Kidney (tissue), 14 donors: ENCODE measurements around the gene FBN1. TPM values are rescaled to one million over a fixed set of nuclear protein-coding genes. Genes with fewer than 3 reads are reported as not detected.

Experiments used
- DNase-seq, 5 donors: peaks; one replicate each; pipeline ENCODE4 v3.0.0-alpha.2; 2013 to 2020
- FAIRE-seq: peaks from 2 replicates; lab custom pipeline; 2012; peaks lifted over from hg19 to GRCh38; lab: Jason Lieb, UNC
- H3K27ac ChIP-seq, 2 donors: one replicate each; pipeline ENCODE4 v1.7.0; 2013; ENCODE audit warnings: low read depth in 2 of 2, low read length in 2 of 2, inconsistent platforms in 1 of 2
- H3K27me3 ChIP-seq: one replicate; pipeline ENCODE4 v1.7.1; 2013; ENCODE audit warnings: low read length, inconsistent platforms; ENCODE audit not compliant: control insufficient read depth, insufficient read depth
- H3K36me3 ChIP-seq, 3 donors: one replicate each; pipeline versions ENCODE4 v1.7.0 to v1.7.1; 2013; ENCODE audit warnings: low read length in 3 of 3, control low read depth in 1 of 3, inconsistent platforms in 1 of 3; ENCODE audit not compliant: insufficient read depth in 3 of 3, control insufficient read depth in 2 of 3
- H3K4me1 ChIP-seq, 3 donors: one replicate each; pipeline versions ENCODE4 v1.7.0 to v1.7.1; 2013; ENCODE audit warnings: low read length in 3 of 3, inconsistent platforms in 1 of 3, low read depth in 1 of 3; ENCODE audit not compliant: control insufficient read depth in 2 of 3, insufficient read depth in 2 of 3
- H3K4me3 ChIP-seq, 3 donors: one replicate each; pipeline versions ENCODE4 v1.7.0 to v1.8.1; 2013; ENCODE audit warnings: low read length in 3 of 3, control low read depth in 1 of 3, inconsistent platforms in 1 of 3
- H3K9ac ChIP-seq, 3 donors: one replicate each; pipeline versions ENCODE4 v1.7.0 to v1.7.1; 2013; ENCODE audit warnings: low read length in 3 of 3, control low read depth in 1 of 3, inconsistent platforms in 1 of 3
- H3K9me3 ChIP-seq, 3 donors: one replicate each; pipeline versions ENCODE4 v1.7.0 to v1.7.1; 2013; ENCODE audit warnings: low read length in 3 of 3, control low read depth in 1 of 3, inconsistent platforms in 1 of 3; ENCODE audit not compliant: control insufficient read depth in 2 of 3, insufficient read depth in 1 of 3
- intact Hi-C: fragments of 100-400 bp; cut with DNase I; formaldehyde crosslinking; loops from one replicate; pipeline ENCODE4 v1.11.1; 2022
- polyA plus RNA-seq: library from polyadenylated mRNA; stranded (reverse); fragments of 350-450 nt; fragmentation: Illumina TruSeq; extraction: RNeasy Lipid Tissue Mini Kit (QIAGEN cat#74804); gene quantifications from one replicate; pipeline ENCODE4 v1.2.3, GENCODE V29; 2014; ENCODE audit warnings: low read depth, low replicate concordance; ENCODE audit not compliant: insufficient read depth
- total RNA-seq: library from RNA; stranded (reverse); fragmentation: NEBNext Ultra II Directional; extraction: Animal tissue kit (Norgen Biotek cat#: 25700); gene quantifications from one replicate; pipeline ENCODE4 v1.2.1, GENCODE V29; 2021
- TF ChIP-seq, protein P1 (sequence below): IDR thresholded peaks from 3 replicates; pipeline ENCODE4 v1.5.1; 2012; ENCODE audit warnings: mild to moderate bottlenecking, moderate library complexity, borderline replicate concordance; ENCODE audit not compliant: insufficient read depth; ENCODE audit errors: extremely low read depth
- donor health status: control.
- donor health status: control.
- donor health status: control.
- donor health status: control.
- donor health status: control.
- donor health status: DM: yes; HTN: yes; CAD: no.
- donor health status: Normal renal cell carcinoma (clear cell type).

Gene FBN1
- total and polyA plus RNA-seq, 2 donors from 2014 or later = 2.4 to 30.8 TPM

DNA sequence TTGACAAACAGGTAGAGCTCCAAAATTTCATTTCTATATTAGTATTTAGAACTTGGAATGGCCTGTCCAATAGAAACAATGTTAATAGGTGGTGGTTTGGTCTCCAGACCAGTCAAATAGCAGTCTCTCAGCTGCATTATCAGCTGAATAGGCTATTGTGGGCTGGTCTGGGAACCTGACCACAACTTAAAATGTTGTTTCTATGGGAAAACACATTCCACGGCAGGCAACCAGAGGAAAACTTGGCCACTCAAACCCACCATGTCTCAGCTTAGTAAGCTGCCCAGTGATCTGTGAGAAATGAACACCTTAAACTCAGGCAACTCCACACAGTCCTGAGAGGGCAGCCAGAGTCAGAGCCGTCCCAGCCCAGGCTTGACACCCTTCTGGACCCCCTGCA, 20.4 kb downstream of the FBN1 start:
- TF ChIP-seq, protein P1, sequence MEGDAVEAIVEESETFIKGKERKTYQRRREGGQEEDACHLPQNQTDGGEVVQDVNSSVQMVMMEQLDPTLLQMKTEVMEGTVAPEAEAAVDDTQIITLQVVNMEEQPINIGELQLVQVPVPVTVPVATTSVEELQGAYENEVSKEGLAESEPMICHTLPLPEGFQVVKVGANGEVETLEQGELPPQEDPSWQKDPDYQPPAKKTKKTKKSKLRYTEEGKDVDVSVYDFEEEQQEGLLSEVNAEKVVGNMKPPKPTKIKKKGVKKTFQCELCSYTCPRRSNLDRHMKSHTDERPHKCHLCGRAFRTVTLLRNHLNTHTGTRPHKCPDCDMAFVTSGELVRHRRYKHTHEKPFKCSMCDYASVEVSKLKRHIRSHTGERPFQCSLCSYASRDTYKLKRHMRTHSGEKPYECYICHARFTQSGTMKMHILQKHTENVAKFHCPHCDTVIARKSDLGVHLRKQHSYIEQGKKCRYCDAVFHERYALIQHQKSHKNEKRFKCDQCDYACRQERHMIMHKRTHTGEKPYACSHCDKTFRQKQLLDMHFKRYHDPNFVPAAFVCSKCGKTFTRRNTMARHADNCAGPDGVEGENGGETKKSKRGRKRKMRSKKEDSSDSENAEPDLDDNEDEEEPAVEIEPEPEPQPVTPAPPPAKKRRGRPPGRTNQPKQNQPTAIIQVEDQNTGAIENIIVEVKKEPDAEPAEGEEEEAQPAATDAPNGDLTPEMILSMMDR = no peak
- intact Hi-C loops = no loop called here
- no peak for FAIRE-seq
- Histone ChIP-seq H3K9ac (no peak overlapping the region), H3K27ac (no peak overlapping the region), H3K9me3 (no peaks in the 10 kb centered on the region), H3K4me3 (no peak overlapping the region), H3K36me3 (no peaks in the 10 kb centered on the region), H3K4me1 (no peaks in the 10 kb centered on the region), H3K27me3 (no peaks in the 10 kb centered on the region)
- DNase-seq = no peak

DNA sequence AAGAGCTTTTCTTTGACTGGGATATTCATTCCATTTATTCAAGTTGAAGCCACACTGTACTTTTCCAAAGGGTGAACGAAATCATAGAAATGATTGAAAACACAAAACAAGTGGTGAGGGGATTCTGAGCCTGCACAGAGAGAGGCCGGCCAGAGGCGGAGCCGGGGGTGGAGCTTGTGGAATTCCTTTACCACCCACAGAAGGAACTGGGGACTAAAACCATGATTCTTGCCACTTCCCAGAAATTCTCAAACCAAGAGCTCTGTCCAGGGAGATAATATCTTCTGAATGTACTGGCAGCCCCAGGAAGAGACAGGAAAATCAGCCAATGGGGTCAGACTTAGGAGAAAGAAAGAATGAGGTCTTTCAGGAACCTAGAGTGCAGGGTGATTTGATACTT, 20.8 kb downstream of the FBN1 start:
- DNase-seq (no peak), FAIRE-seq (no peak)
- Histone ChIP-seq H3K27me3 (no peaks in the 10 kb centered on the region), H3K36me3 (no peaks in the 10 kb centered on the region), H3K4me1 (no peaks in the 10 kb centered on the region), H3K4me3 (no peak overlapping the region), H3K9ac (no peak overlapping the region), H3K27ac (no peak overlapping the region), H3K9me3 (no peaks in the 10 kb centered on the region)
- TF ChIP-seq, protein P1 = no peak
- intact Hi-C loops = no loop called here

DNA sequence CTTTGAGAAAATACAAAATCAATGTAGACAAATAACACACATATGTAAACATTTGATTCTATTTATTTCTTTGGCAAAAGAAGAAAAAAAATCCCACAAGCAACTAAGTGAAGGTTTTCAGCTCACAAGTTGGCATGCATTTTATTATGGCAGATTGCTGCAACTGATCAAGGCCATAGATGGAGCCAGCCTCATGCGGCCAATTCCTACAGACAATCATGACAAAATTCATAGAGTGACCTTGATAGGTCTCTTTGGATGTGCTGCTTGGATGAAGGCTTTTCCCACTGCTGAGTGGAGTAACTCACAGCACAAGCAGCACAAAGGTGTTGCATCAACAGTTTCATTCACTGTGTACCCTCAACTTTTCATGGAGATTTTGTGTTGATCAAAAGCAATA, 22.1 kb downstream of the FBN1 start:
- Histone ChIP-seq H3K9ac (no peak overlapping the region), H3K27me3 (no peaks in the 10 kb centered on the region), H3K36me3 (no peaks in the 10 kb centered on the region), H3K27ac (no peak overlapping the region), H3K4me3 (no peak overlapping the region), H3K9me3 (no peaks in the 10 kb centered on the region), H3K4me1 (peaks cover 0 to under 1% (median 0%) of the 10 kb centered on the region in 3 donors)
- DNase-seq (no peak), FAIRE-seq (no peak)
- intact Hi-C loops = no loop called here
- TF ChIP-seq, protein P1 = no peak

- H3K9ac ChIP-seq = no peak overlapping the region
- no peaks in the 10 kb centered on the region for H3K36me3 ChIP-seq
- FAIRE-seq (no peak), DNase-seq (no peak)
- TF ChIP-seq, protein P1 = no peak
- H3K4me3 ChIP-seq = no peak overlapping the region
- no peaks in the 10 kb centered on the region for H3K27me3 ChIP-seq
- H3K27ac ChIP-seq = no peak overlapping the region
- H3K9me3 ChIP-seq = no peaks in the 10 kb centered on the region
- intact Hi-C loops = no loop called here
- peaks cover 0 to 3% (median 3%) of the 10 kb centered on the region in 3 donors for H3K4me1 ChIP-seq
Observed at GRCh38 chr15:48622237-48622636, 23.3 kb downstream of the FBN1 start.
